Transverse colon (tissue), 4 donors: ENCODE measurements around the gene RRM2. TPM values are rescaled to one million over a fixed set of nuclear protein-coding genes. Genes with fewer than 3 reads are reported as not detected.

ENCODE experiments used
- DNase-seq: peaks from one replicate; pipeline ENCODE4 v3.0.0-alpha.2; 2019
- H3K27ac ChIP-seq, 4 donors: fragments of 200-600 bp; sonication (generic); 2 replicates each; pipeline ENCODE4 v1.5.1; 2016 to 2018; ENCODE audit warnings: inconsistent platforms in 4 of 4
- H3K27me3 ChIP-seq: fragments of 200-600 bp; sonication (generic); 2 replicates; pipeline ENCODE4 v1.5.1; 2017; ENCODE audit warnings: inconsistent platforms
- H3K36me3 ChIP-seq, 4 donors: fragments of 200-600 bp; sonication (generic); 2 replicates each; pipeline ENCODE4 v1.5.1; 2017 to 2019; ENCODE audit warnings: inconsistent platforms in 4 of 4
- H3K4me1 ChIP-seq, 4 donors: fragments of 200-600 bp; sonication (generic); 2 replicates each; pipeline ENCODE4 v1.5.1; 2017 to 2020; ENCODE audit warnings: inconsistent platforms in 4 of 4
- H3K4me3 ChIP-seq, 4 donors: fragments of 200-600 bp; sonication (generic); 1 replicate in 1 of 4; 2 replicates in 3 of 4; pipeline versions ENCODE4 v1.5.1 to v1.6.1; 2017 to 2019; ENCODE audit warnings: inconsistent platforms in 4 of 4
- H3K9me3 ChIP-seq, 2 donors: fragments of 200-600 bp; sonication (generic); 2 replicates each; pipeline ENCODE4 v1.5.1; 2017 to 2019; ENCODE audit warnings: inconsistent platforms in 2 of 2
- CTCF ChIP-seq, 5 experiments: fragments of 200-600 bp in 3 of 5; fragments of 450-650 bp in 2 of 5; sonication (generic) in 3 of 5; IDR thresholded peaks; 1 replicate in 2 of 5; 2 replicates in 3 of 5; pipeline ENCODE4 v1.5.1; 2016 to 2017; ENCODE audit warnings: antibody characterized with exemption in 5 of 5, inconsistent platforms in 3 of 5, mild to moderate bottlenecking in 2 of 5, moderate library complexity in 1 of 5
- EP300 ChIP-seq: sonication (generic); formaldehyde crosslinking; IDR thresholded peaks from one replicate; pipeline ENCODE4 v1.6.1; 2017; ENCODE audit warnings: antibody characterized with exemption, low read depth
- POLR2A ChIP-seq: fragments of 450-650 bp; IDR thresholded peaks from one replicate; pipeline ENCODE4 v1.6.1; 2016; ENCODE audit warnings: antibody characterized with exemption, mild to moderate bottlenecking, moderate library complexity
- POLR2AphosphoS5 ChIP-seq, 3 donors: sonication (generic); formaldehyde crosslinking; IDR thresholded peaks; one replicate each; pipeline ENCODE4 v1.6.1; 2016; ENCODE audit warnings: antibody characterized with exemption in 3 of 3
- WGBS, 2 donors: methylation state at CpG; one replicate each; pipeline ENCODE4 v1.1.5; 2018; ENCODE audit warnings: low coverage in 1 of 2; 5-methylcytosine and 5-hydroxymethylcytosine counted together
- in situ Hi-C, 4 donors: fragments of 200-750 bp; cut with MboI; loops; one replicate each; pipeline versions ENCODE4 v1.15.0 to v1.15.1; 2017; ENCODE audit warnings: low sequenced_read_pairs in 3 of 4, low pct_ligation_motif_present in 1 of 4, low pct_unique_long_range_greater_than_20kb in 1 of 4
- intact Hi-C: fragments of 100-400 bp; cut with DNase I; formaldehyde crosslinking; loops from one replicate; pipeline ENCODE4 v1.15.1; 2023; ENCODE audit warnings: low total_unique reads
- total RNA-seq, 4 donors: library from RNA; depleted of rRNA; stranded (reverse); fragments of >200 nt; gene quantifications; one replicate each; pipeline ENCODE4 v1.1.0, GENCODE V29; 2016

Gene RRM2
- total RNA-seq, 4 donors from 2014 or later: 4.0 to 12.9 (median 5.3) TPM; not detected in 1

GRCh38 chr2:10135296-10136089 lies 13.0 kb downstream of the RRM2 start:
- Histone ChIP-seq H3K9me3 (no peaks in the 10 kb centered on the region), H3K27me3 (no peaks in the 10 kb centered on the region), H3K27ac (no peak overlapping the region), H3K4me3 (no peak overlapping the region), H3K36me3 (no peaks in the 10 kb centered on the region), H3K4me1 (no peaks in the 10 kb centered on the region)
- 75 to 84% methylated on average over 5 to 9 of the region's 9 CpGs for WGBS, 2 donors
- intact Hi-C loops (no loop called here), in situ Hi-C loops (loop anchor here (10.0 to 25.0 kb wide), 4 partner anchors 277 to 529 kb away; no protein-coding TSS in a partner anchor)
- DNase-seq: no peak
- TF ChIP-seq EP300: no peak
- no peak for TF ChIP-seq POLR2A
- TF ChIP-seq POLR2AphosphoS5 (IDR thresholded peaks at IDR 0.05): no peak
- no peak for TF ChIP-seq CTCF (IDR thresholded peaks at IDR 0.05)

- no peaks in the 10 kb centered on the region for H3K27me3 ChIP-seq
- H3K36me3 ChIP-seq: no peaks in the 10 kb centered on the region
- WGBS, 2 donors: 83 to 85% methylated on average over 1 to 7 of the region's 7 CpGs
- intact Hi-C loops: no loop called here
- H3K9me3 ChIP-seq: no peaks in the 10 kb centered on the region
- in situ Hi-C loops: loop anchor here (10.0 to 25.0 kb wide), 4 partner anchors 276 to 528 kb away; no protein-coding TSS in a partner anchor
- TF ChIP-seq POLR2AphosphoS5 (IDR thresholded peaks at IDR 0.05): no peak
- TF ChIP-seq CTCF (IDR thresholded peaks at IDR 0.05): no peak
- no peak for TF ChIP-seq POLR2A
- no peak for TF ChIP-seq EP300
- H3K27ac ChIP-seq: no peak overlapping the region
- no peak overlapping the region for H3K4me3 ChIP-seq
- H3K4me1 ChIP-seq: no peaks in the 10 kb centered on the region
- DNase-seq: no peak
Measured at GRCh38 chr2:10136101-10136934, 13.8 kb downstream of the RRM2 start.

- intact Hi-C loops (no loop called here), in situ Hi-C loops (loop anchor here (10.0 to 25.0 kb wide), 4 partner anchors 275 to 528 kb away; no protein-coding TSS in a partner anchor)
- no peak for DNase-seq
- Histone ChIP-seq H3K36me3 (no peaks in the 10 kb centered on the region), H3K4me3 (no peak overlapping the region), H3K27me3 (no peaks in the 10 kb centered on the region), H3K4me1 (peaks cover 0 to under 1% (median 0%) of the 10 kb centered on the region in 4 donors), H3K9me3 (no peaks in the 10 kb centered on the region), H3K27ac (no peak overlapping the region)
- no peak for TF ChIP-seq POLR2AphosphoS5 (IDR thresholded peaks at IDR 0.05)
- WGBS, 2 donors: 86 to 100% methylated on average over 2 to 10 of the region's 10 CpGs
Measured at GRCh38 chr2:10137053-10137843, 14.7 kb downstream of the RRM2 start.

- Histone ChIP-seq H3K27me3 (no peaks in the 10 kb centered on the region), H3K4me3 (no peak overlapping the region), H3K4me1 (peaks cover 4 to 10% (median 8%) of the 10 kb centered on the region in 4 donors), H3K27ac (no peak overlapping the region), H3K9me3 (no peaks in the 10 kb centered on the region), H3K36me3 (no peaks in the 10 kb centered on the region)
- TF ChIP-seq POLR2AphosphoS5 (IDR thresholded peaks at IDR 0.05) (no peak), CTCF (IDR thresholded peaks at IDR 0.05) (no peak), POLR2A (no peak), EP300 (no peak)
- 92 to 100% methylated on average over 2 to 6 of the region's 6 CpGs for WGBS, 2 donors
- no peak for DNase-seq
- intact Hi-C loops (no loop called here), in situ Hi-C loops (loop anchor here (10.0 to 25.0 kb wide), 4 partner anchors 273 to 525 kb away; no protein-coding TSS in a partner anchor)
Measured at GRCh38 chr2:10139536-10139935, 17.0 kb downstream of the RRM2 start.
